KMS-11 (cell line): Measurements from ENCODE around the gene KIF26A.

Experiments
- H2AFZ ChIP-seq: fragments of 200-600 bp; sonication (generic); 2 replicates; pipeline ENCODE4 v1.6.1; 2016; ENCODE audit warnings: antibody characterized with exemption, mixed run types, low read depth
- H3K27ac ChIP-seq: fragments of 200-600 bp; sonication (generic); 2 replicates; pipeline ENCODE4 v1.6.1; 2016; ENCODE audit warnings: mild to moderate bottlenecking, mixed run types
- H3K27me3 ChIP-seq: fragments of 200-600 bp; sonication (generic); 2 replicates; pipeline ENCODE4 v1.6.1; 2017; ENCODE audit warnings: mild to moderate bottlenecking, low read depth, mixed run types, moderate library complexity; ENCODE audit not compliant: insufficient read depth
- H3K36me3 ChIP-seq: fragments of 200-600 bp; sonication (generic); 2 replicates; pipeline ENCODE4 v1.6.1; 2017; ENCODE audit warnings: mild to moderate bottlenecking, mixed run types; ENCODE audit not compliant: insufficient read depth
- H3K4me1 ChIP-seq: fragments of 200-600 bp; sonication (generic); 2 replicates; pipeline ENCODE4 v1.6.1; 2016; ENCODE audit warnings: mild to moderate bottlenecking, low read depth, mixed run types; ENCODE audit not compliant: poor library complexity, severe bottlenecking
- H3K4me2 ChIP-seq: fragments of 200-600 bp; sonication (generic); 2 replicates; pipeline ENCODE4 v1.7.0; 2016; ENCODE audit warnings: mild to moderate bottlenecking, mixed run types
- H3K4me3 ChIP-seq: fragments of 200-600 bp; sonication (generic); IDR thresholded peaks from 2 replicates; pipeline ENCODE4 v1.6.1; 2017; ENCODE audit warnings: low read depth, low read length, mixed read lengths; ENCODE audit not compliant: insufficient read depth
- H3K79me2 ChIP-seq: fragments of 200-600 bp; sonication (generic); 2 replicates; pipeline ENCODE4 v1.6.1; 2016; ENCODE audit warnings: low read depth, mixed run types; ENCODE audit not compliant: insufficient read depth
- H3K9ac ChIP-seq: fragments of 200-600 bp; sonication (generic); 2 replicates; pipeline ENCODE4 v1.6.1; 2016; ENCODE audit warnings: mild to moderate bottlenecking, mixed run types
- H4K20me1 ChIP-seq: fragments of 200-600 bp; sonication (generic); 2 replicates; pipeline ENCODE4 v1.6.1; 2016; ENCODE audit warnings: mild to moderate bottlenecking, mixed run types; ENCODE audit not compliant: insufficient read depth
- TF ChIP-seq, protein P1 (sequence below): fragments of 200-600 bp; sonication (generic); conservative IDR thresholded peaks from 2 replicates; pipeline ENCODE4 v1.6.1; 2017; ENCODE audit warnings: low read depth, mild to moderate bottlenecking, antibody characterized with exemption, low read length, moderate library complexity, mixed read lengths

The KIF26A gene

GRCh38 chr14:104221071-104221625, 82.8 kb downstream of the KIF26A start:
- H4K20me1 ChIP-seq = no peaks in the 10 kb centered on the region
- no peak overlapping the region for H3K9ac ChIP-seq
- peaks cover 2% of the 10 kb centered on the region; the same call in 1 of the 2 replicates for H3K27me3 ChIP-seq
- TF ChIP-seq, protein P1, sequence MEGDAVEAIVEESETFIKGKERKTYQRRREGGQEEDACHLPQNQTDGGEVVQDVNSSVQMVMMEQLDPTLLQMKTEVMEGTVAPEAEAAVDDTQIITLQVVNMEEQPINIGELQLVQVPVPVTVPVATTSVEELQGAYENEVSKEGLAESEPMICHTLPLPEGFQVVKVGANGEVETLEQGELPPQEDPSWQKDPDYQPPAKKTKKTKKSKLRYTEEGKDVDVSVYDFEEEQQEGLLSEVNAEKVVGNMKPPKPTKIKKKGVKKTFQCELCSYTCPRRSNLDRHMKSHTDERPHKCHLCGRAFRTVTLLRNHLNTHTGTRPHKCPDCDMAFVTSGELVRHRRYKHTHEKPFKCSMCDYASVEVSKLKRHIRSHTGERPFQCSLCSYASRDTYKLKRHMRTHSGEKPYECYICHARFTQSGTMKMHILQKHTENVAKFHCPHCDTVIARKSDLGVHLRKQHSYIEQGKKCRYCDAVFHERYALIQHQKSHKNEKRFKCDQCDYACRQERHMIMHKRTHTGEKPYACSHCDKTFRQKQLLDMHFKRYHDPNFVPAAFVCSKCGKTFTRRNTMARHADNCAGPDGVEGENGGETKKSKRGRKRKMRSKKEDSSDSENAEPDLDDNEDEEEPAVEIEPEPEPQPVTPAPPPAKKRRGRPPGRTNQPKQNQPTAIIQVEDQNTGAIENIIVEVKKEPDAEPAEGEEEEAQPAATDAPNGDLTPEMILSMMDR = no peak
- no peak overlapping the region for H2AFZ ChIP-seq
- no peak overlapping the region for H3K27ac ChIP-seq
- no peaks in the 10 kb centered on the region for H3K4me1 ChIP-seq
- no peaks in the 10 kb centered on the region for H3K36me3 ChIP-seq
- H3K4me3 ChIP-seq = no peak overlapping the region
- no peaks in the 10 kb centered on the region for H3K79me2 ChIP-seq
- H3K4me2 ChIP-seq = no peak overlapping the region

- no peak overlapping the region for H3K9ac ChIP-seq
- no peaks in the 10 kb centered on the region for H3K79me2 ChIP-seq
- no peak overlapping the region for H3K4me3 ChIP-seq
- H3K27ac ChIP-seq = no peak overlapping the region
- H3K4me1 ChIP-seq = no peaks in the 10 kb centered on the region
- no peak overlapping the region for H2AFZ ChIP-seq
- H3K4me2 ChIP-seq = no peak overlapping the region
- no peaks in the 10 kb centered on the region for H4K20me1 ChIP-seq
- no peaks in the 10 kb centered on the region for H3K36me3 ChIP-seq
- peaks cover 2% of the 10 kb centered on the region; the same call in 1 of the 2 replicates for H3K27me3 ChIP-seq
- TF ChIP-seq, protein P1 = no peak
Measured at GRCh38 chr14:104221636-104222369, 83.4 kb downstream of the KIF26A start.

DNA sequence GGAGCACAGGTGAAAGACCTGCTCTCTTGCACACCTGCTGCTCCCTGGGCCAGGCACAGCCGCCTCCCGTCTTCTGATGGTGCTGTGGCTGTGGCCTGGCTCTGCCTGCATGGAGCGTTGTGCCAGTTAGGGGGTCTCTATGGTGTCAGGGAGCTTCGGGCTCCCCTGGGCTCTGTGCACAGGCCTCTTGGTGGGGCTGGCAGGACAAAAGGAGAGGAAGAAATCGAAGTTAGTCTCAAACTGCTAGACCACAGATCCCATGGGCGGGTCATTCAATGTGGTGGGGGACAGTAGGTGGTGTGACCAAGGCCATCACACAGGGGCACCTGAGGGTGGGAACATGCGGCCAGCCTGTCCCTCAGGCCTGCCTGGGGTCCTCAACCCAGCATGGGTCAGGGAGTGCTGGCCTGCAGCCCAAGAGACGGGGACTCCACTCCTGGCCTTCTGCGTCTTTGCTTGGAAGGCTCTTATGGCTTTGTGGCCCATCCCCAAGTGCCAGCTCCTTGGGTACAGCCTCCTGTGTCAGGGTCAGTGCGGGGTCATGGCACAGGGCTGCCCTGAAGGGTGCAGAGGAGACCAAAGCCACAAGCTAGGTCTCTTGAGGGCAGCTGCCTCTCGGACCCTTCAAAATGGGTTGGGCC, 84.1 kb downstream of the KIF26A start:
- peaks cover 2% of the 10 kb centered on the region; the same call in 1 of the 2 replicates for H3K27me3 ChIP-seq
- H3K4me3 ChIP-seq = no peak overlapping the region
- no peaks in the 10 kb centered on the region for H4K20me1 ChIP-seq
- no peak overlapping the region for H3K9ac ChIP-seq
- no peak overlapping the region for H2AFZ ChIP-seq
- no peaks in the 10 kb centered on the region for H3K4me1 ChIP-seq
- TF ChIP-seq, protein P1 = no peak
- no peak overlapping the region for H3K27ac ChIP-seq
- H3K4me2 ChIP-seq = no peak overlapping the region
- H3K79me2 ChIP-seq = no peaks in the 10 kb centered on the region
- no peaks in the 10 kb centered on the region for H3K36me3 ChIP-seq

GRCh38 chr14:104223101-104224041, 85.0 kb downstream of the KIF26A start:
- H3K4me1 ChIP-seq = no peaks in the 10 kb centered on the region
- TF ChIP-seq, protein P1 = no peak
- H3K27me3 ChIP-seq = peaks cover 2% of the 10 kb centered on the region; the same call in 1 of the 2 replicates
- H2AFZ ChIP-seq = no peak overlapping the region
- no peak overlapping the region for H3K9ac ChIP-seq
- no peaks in the 10 kb centered on the region for H3K79me2 ChIP-seq
- H3K36me3 ChIP-seq = no peaks in the 10 kb centered on the region
- no peaks in the 10 kb centered on the region for H4K20me1 ChIP-seq
- H3K4me2 ChIP-seq = no peak overlapping the region
- H3K4me3 ChIP-seq = no peak overlapping the region
- H3K27ac ChIP-seq = no peak overlapping the region
